ENCODE data around the gene SCAF1. TPM values are rescaled to one million over a fixed set of nuclear protein-coding genes. Genes with fewer than 3 reads are reported as not detected.

The SCAF1 gene
- total and polyA plus RNA-seq, 2 of the 13 experiments (the other 11 are each of a cell fraction or from before 2014, with no cell fraction given): 3.3 to 6.1 TPM

GRCh38 chr19:49688531-49689132 lies 46.6 kb downstream of the SCAF1 start (continued):
- TF ChIP-seq HNF1A (IDR thresholded peaks at IDR 0.05; ENCODE audit: low read depth) (no peak), HNF1A (CRISPR knock-in tag; IDR thresholded peaks at IDR 0.05; ENCODE audit: borderline replicate concordance) (no peak), DDIT3 (CRISPR knock-in tag; IDR thresholded peaks at IDR 0.05) (no peak), ATF6 (CRISPR knock-in tag; conservative IDR thresholded peaks at IDR 0.05) (no peak), ZNF775 (CRISPR knock-in tag; IDR thresholded peaks at IDR 0.05; ENCODE audit: borderline replicate concordance) (no peak), ZNF891 (CRISPR knock-in tag; IDR thresholded peaks at IDR 0.05) (no peak), RBFOX2 (IDR thresholded peaks at IDR 0.05; ENCODE audit: low read depth, low read length) (peak; percentile 0; the same call in 1 of the 2 replicates), PREB (CRISPR knock-in tag; IDR thresholded peaks at IDR 0.05) (no peak), ZNF232 (CRISPR knock-in tag; IDR thresholded peaks at IDR 0.05; ENCODE audit: borderline replicate concordance) (no peak), POLR2AphosphoS5 (IDR thresholded peaks at IDR 0.05; ENCODE audit: low read depth, low read length) (peak; percentile 35; the same call in 1 of the 2 replicates), NCOA1 (CRISPR knock-in tag; IDR thresholded peaks at IDR 0.05) (no peak), ZNF354B (CRISPR knock-in tag; IDR thresholded peaks at IDR 0.05) (no peak), PLRG1 (conservative IDR thresholded peaks at IDR 0.05) (no peak), POLR2A (IDR thresholded peaks at IDR 0.05; ENCODE audit: insufficient read depth in 1 of 2, low read depth in 2 of 2, low read length in 2 of 2) (peak in 1 of 2 experiments; percentile 47; a peak in 1 of 4 replicates), MBD4 (IDR thresholded peaks at IDR 0.05; ENCODE audit: borderline replicate concordance, low read length) (no peak), SALL2 (CRISPR knock-in tag; IDR thresholded peaks at IDR 0.05) (no peak), ZBTB49 (CRISPR knock-in tag; IDR thresholded peaks at IDR 0.05; ENCODE audit: borderline replicate concordance) (no peak), CBFB (CRISPR knock-in tag; IDR thresholded peaks at IDR 0.05) (no peak), ZNF17 (CRISPR knock-in tag; IDR thresholded peaks at IDR 0.05) (no peak), ZNF264 (CRISPR knock-in tag; IDR thresholded peaks at IDR 0.05) (no peak)

Data from HepG2 (cell line).